ENCODE results near the gene MRPL43. TPM values are rescaled to one million over a fixed set of nuclear protein-coding genes. Genes with fewer than 3 reads are reported as not detected.

Gene MRPL43
- total RNA-seq, 2 experiments from 2014 or later: 47.0 to 50.1 TPM

GRCh38 chr10:101000915-101001658, 13.8 kb upstream of the MRPL43 start:
- H3K4me3 Mint-ChIP-seq: peak overlapping the region; percentile 25
- no peak for DNase-seq
- no peaks in the 10 kb centered on the region for H3K36me3 Mint-ChIP-seq
- H3K27me3 Mint-ChIP-seq: no peaks in the 10 kb centered on the region
- no peaks in the 10 kb centered on the region for H3K9me3 Mint-ChIP-seq
- POLR2A ChIA-PET: no interaction called here
- H3K4me1 Mint-ChIP-seq (ENCODE audit: low read depth): peaks cover 19% of the 10 kb centered on the region
- CTCF ChIA-PET: interaction anchor here (2.8 to 14.6 kb wide), 2 partner anchors 11 to 16 kb away, joined by 6 to 199 read pairs; no protein-coding TSS in a partner anchor
- intact Hi-C loops (cut with micrococcal nuclease): no loop called here
- no peak overlapping the region for H3K27ac Mint-ChIP-seq

- DNase-seq: no peak
- Mint-ChIP-seq H3K4me1 (ENCODE audit: low read depth) (peaks cover 20% of the 10 kb centered on the region), H3K4me3 (peak overlapping the region; percentile 51), H3K36me3 (no peaks in the 10 kb centered on the region), H3K9me3 (no peaks in the 10 kb centered on the region), H3K27ac (no peak overlapping the region), H3K27me3 (no peaks in the 10 kb centered on the region)
- POLR2A ChIA-PET: no interaction called here
- CTCF ChIA-PET: interaction anchor here (1.6 to 14.6 kb wide), 5 partner anchors 11 to 438 kb away, joined by 3 to 199 read pairs (median 6); partner anchors contain the start of genes MRPL43 and TWNK
- intact Hi-C loops (cut with micrococcal nuclease): no loop called here
Measured at GRCh38 chr10:101000127-101000914, 13.0 kb upstream of the MRPL43 start.

- H3K36me3 Mint-ChIP-seq: peaks cover under 1% of the 10 kb centered on the region
- no peaks in the 10 kb centered on the region for H3K9me3 Mint-ChIP-seq
- H3K27me3 Mint-ChIP-seq: no peaks in the 10 kb centered on the region
- no peak for DNase-seq
- peak within 1 kb of the TSS; percentile 76 for H3K4me3 Mint-ChIP-seq
- H3K4me1 Mint-ChIP-seq (ENCODE audit: low read depth): peaks cover 20% of the 10 kb centered on the region
- peak within 1 kb of the TSS; percentile 79 for H3K27ac Mint-ChIP-seq
- intact Hi-C loops (cut with micrococcal nuclease): loop anchor here (1.0 to 5.0 kb wide), 2 partner anchors 14 to 87 kb away; partner anchors contain the start of gene SLF2
- CTCF ChIA-PET: interaction anchor here (0.8 to 14.6 kb wide), 6 partner anchors 12 to 437 kb away, joined by 3 to 199 read pairs (median 6); partner anchors contain the start of genes MRPL43, PDZD7, SFXN3 and TWNK
- POLR2A ChIA-PET: interaction anchor here (0.7 kb wide), 1 partner anchor 31 kb away, joined by 3 read pairs; the partner anchor contains the start of genes PDZD7 and SFXN3
Measured at GRCh38 chr10:100999742-101000126, 12.4 kb upstream of the MRPL43 start, which contains the start of gene LZTS2. LZTS2 (plus strand) TSS chr10:100999808; CDS start chr10:101002539, 2,731 bp downstream.

- intact Hi-C loops (cut with micrococcal nuclease): loop anchor here (1.0 to 5.0 kb wide), 2 partner anchors 14 to 87 kb away; partner anchors contain the start of gene SLF2
- ChIA-PET CTCF (interaction anchor here (0.8 to 14.6 kb wide), 10 partner anchors 12 to 437 kb away, joined by 3 to 199 read pairs (median 6); partner anchors contain the start of genes MRPL43, PDZD7, SFXN3 and TWNK), POLR2A (interaction anchor here (0.7 kb wide), 1 partner anchor 32 kb away, joined by 3 read pairs; the partner anchor contains the start of genes PDZD7 and SFXN3)
- Mint-ChIP-seq H3K4me3 (peak overlapping the region; percentile 76), H3K27me3 (no peaks in the 10 kb centered on the region), H3K9me3 (no peaks in the 10 kb centered on the region), H3K4me1 (ENCODE audit: low read depth) (peaks cover 20% of the 10 kb centered on the region), H3K27ac (peak overlapping the region; percentile 79), H3K36me3 (peaks cover 5% of the 10 kb centered on the region)
- peak; percentile 81 for DNase-seq
Measured at GRCh38 chr10:100998991-100999741, 11.9 kb upstream of the MRPL43 start.

GRCh38 chr10:100998183-100998990, 11.1 kb upstream of the MRPL43 start:
- peak; percentile 78 for DNase-seq
- CTCF ChIA-PET: interaction anchor here (0.6 to 14.6 kb wide), 22 partner anchors 8 to 783 kb away, joined by 3 to 199 read pairs (median 4); partner anchors contain the start of genes HIF1AN, KAZALD1, MRPL43 and PDZD7
- H3K27ac Mint-ChIP-seq: peak overlapping the region; percentile 79
- no peaks in the 10 kb centered on the region for H3K9me3 Mint-ChIP-seq
- intact Hi-C loops (cut with micrococcal nuclease): loop anchor here (5.0 kb wide), 1 partner anchor 86 kb away; the partner anchor contains the start of gene SLF2
- no peaks in the 10 kb centered on the region for H3K27me3 Mint-ChIP-seq
- peak overlapping the region; percentile 76 for H3K4me3 Mint-ChIP-seq
- POLR2A ChIA-PET: interaction anchor here (0.8 to 1.2 kb wide), 4 partner anchors 10 to 33 kb away, joined by 3 to 6 read pairs (median 4); partner anchors contain the start of genes PDZD7 and SFXN3
- H3K36me3 Mint-ChIP-seq: peaks cover 7% of the 10 kb centered on the region
- peaks cover 20% of the 10 kb centered on the region for H3K4me1 Mint-ChIP-seq (ENCODE audit: low read depth)

GRCh38 chr10:100997360-100998182, 10.3 kb upstream of the MRPL43 start:
- peak; percentile 79 for DNase-seq
- ChIA-PET CTCF (interaction anchor here (0.6 to 14.6 kb wide), 26 partner anchors 9 to 782 kb away, joined by 3 to 199 read pairs (median 3); partner anchors contain the start of genes HIF1AN, KAZALD1, MRPL43 and PDZD7), POLR2A (interaction anchor here (0.7 to 1.2 kb wide), 5 partner anchors 9 to 35 kb away, joined by 3 to 6 read pairs (median 4); partner anchors contain the start of genes PDZD7 and SFXN3)
- Mint-ChIP-seq H3K27ac (peak overlapping the region; percentile 79), H3K9me3 (no peaks in the 10 kb centered on the region), H3K27me3 (no peaks in the 10 kb centered on the region), H3K4me1 (ENCODE audit: low read depth) (peaks cover 20% of the 10 kb centered on the region), H3K4me3 (peak overlapping the region; percentile 76), H3K36me3 (peaks cover 9% of the 10 kb centered on the region)
- intact Hi-C loops (cut with micrococcal nuclease): loop anchor here (1.0 to 5.0 kb wide), 4 partner anchors 10 to 1505 kb away; partner anchors contain the start of genes ACTR1A, MRPL43, SLF2 and SUFU

GRCh38 chr10:100996678-100997359, 9.5 kb upstream of the MRPL43 start:
- Mint-ChIP-seq H3K4me1 (ENCODE audit: low read depth) (peaks cover 20% of the 10 kb centered on the region), H3K27me3 (no peaks in the 10 kb centered on the region), H3K9me3 (no peaks in the 10 kb centered on the region), H3K4me3 (peak overlapping the region; percentile 76), H3K36me3 (peaks cover 10% of the 10 kb centered on the region), H3K27ac (peak overlapping the region; percentile 86)
- ChIA-PET POLR2A (interaction anchor here (0.5 to 1.0 kb wide), 3 partner anchors 20 to 1060 kb away, joined by 3 to 4 read pairs (median 3); no protein-coding TSS in a partner anchor), CTCF (interaction anchor here (0.6 to 14.6 kb wide), 14 partner anchors 9 to 696 kb away, joined by 3 to 199 read pairs (median 3); partner anchors contain the start of genes MRPL43, PDZD7, SFXN3 and SLF2)
- DNase-seq: peak; percentile 52
- intact Hi-C loops (cut with micrococcal nuclease): loop anchor here (1.0 to 5.0 kb wide), 4 partner anchors 10 to 1506 kb away; partner anchors contain the start of genes ACTR1A, MRPL43, SLF2 and SUFU

GRCh38 chr10:100995181-100995580, 7.9 kb upstream of the MRPL43 start:
- DNase-seq: no peak
- H3K9me3 Mint-ChIP-seq: no peaks in the 10 kb centered on the region
- H3K4me3 Mint-ChIP-seq: no peak overlapping the region
- intact Hi-C loops (cut with micrococcal nuclease): loop anchor here (5.0 kb wide), 1 partner anchor 83 kb away; the partner anchor contains the start of gene SLF2
- H3K36me3 Mint-ChIP-seq: peaks cover 24% of the 10 kb centered on the region
- ChIA-PET POLR2A (no interaction called here), CTCF (interaction anchor here (14.6 kb wide), 1 partner anchor 22 kb away, joined by 199 read pairs; no protein-coding TSS in a partner anchor)
- no peaks in the 10 kb centered on the region for H3K27me3 Mint-ChIP-seq
- H3K27ac Mint-ChIP-seq: no peak overlapping the region
- H3K4me1 Mint-ChIP-seq (ENCODE audit: low read depth): peaks cover 28% of the 10 kb centered on the region

All from activated CD4-positive, alpha-beta memory T cell treated with anti-CD3 and anti-CD28 coated beads for 36 hours (primary cell).